Hepatocyte (in vitro differentiated cells): ENCODE results near the gene NDST1. TPM values are rescaled to one million over a fixed set of nuclear protein-coding genes. Genes with fewer than 3 reads are reported as not detected.

Source experiments
- DNase-seq: peaks from one replicate; pipeline ENCODE4 v3.0.0-alpha.2; 2016; ENCODE audit warnings: low spot score
- H2AFZ ChIP-seq: fragments of 200-600 bp; sonication (generic); 2 replicates; pipeline ENCODE4 v1.6.0; 2016; ENCODE audit warnings: antibody characterized with exemption, mild to moderate bottlenecking
- H3K27ac ChIP-seq: fragments of 200-600 bp; sonication (generic); 2 replicates; pipeline ENCODE4 v1.5.1; 2016; ENCODE audit warnings: mild to moderate bottlenecking
- H3K27me3 ChIP-seq: fragments of 200-600 bp; sonication (generic); 2 replicates; pipeline ENCODE4 v1.6.1; 2016
- H3K36me3 ChIP-seq: fragments of 200-600 bp; sonication (generic); replicated peaks from 2 replicates; pipeline ENCODE4 v1.5.1; 2016; ENCODE audit warnings: low read depth; ENCODE audit not compliant: insufficient read depth
- H3K4me1 ChIP-seq: fragments of 200-600 bp; sonication (generic); 2 replicates; pipeline ENCODE4 v1.5.1; 2016; ENCODE audit warnings: mild to moderate bottlenecking, moderate library complexity; ENCODE audit not compliant: insufficient read depth
- H3K4me2 ChIP-seq: fragments of 200-600 bp; sonication (generic); 2 replicates; pipeline ENCODE4 v1.6.0; 2016
- H3K4me3 ChIP-seq: fragments of 200-600 bp; sonication (generic); 2 replicates; pipeline ENCODE4 v1.5.1; 2016; ENCODE audit warnings: mild to moderate bottlenecking
- H3K79me2 ChIP-seq: fragments of 200-600 bp; sonication (generic); 2 replicates; pipeline ENCODE4 v1.6.0; 2017; ENCODE audit warnings: mild to moderate bottlenecking
- H3K9me2 ChIP-seq: fragments of 200-600 bp; sonication (generic); replicated peaks from 2 replicates; pipeline ENCODE4 v1.6.0; 2017; ENCODE audit warnings: mild to moderate bottlenecking; ENCODE audit not compliant: insufficient read depth
- H3K9me3 ChIP-seq: fragments of 200-600 bp; sonication (generic); 2 replicates; pipeline ENCODE4 v1.5.1; 2016; ENCODE audit warnings: low read depth, mild to moderate bottlenecking
- H4K20me1 ChIP-seq: fragments of 200-600 bp; sonication (generic); 2 replicates; pipeline ENCODE4 v1.6.0; 2016; ENCODE audit warnings: mild to moderate bottlenecking; ENCODE audit not compliant: insufficient read depth, poor library complexity, severe bottlenecking
- EZH2 ChIP-seq: fragments of 200-600 bp; sonication (generic); IDR thresholded peaks from 2 replicates; pipeline ENCODE4 v1.6.1; 2016; ENCODE audit warnings: antibody characterized with exemption, mild to moderate bottlenecking, borderline replicate concordance
- EZH2phosphoT487 ChIP-seq: fragments of 200-600 bp; sonication (generic); IDR thresholded peaks from one replicate; pipeline ENCODE4 v1.6.1; 2018; ENCODE audit warnings: antibody characterized with exemption, mild to moderate bottlenecking, low read depth, moderate library complexity; ENCODE audit not compliant: unreplicated experiment, severe bottlenecking
- WGBS: methylation state at CpG from one replicate; pipeline ENCODE4 v1.1.6; 2016; ENCODE audit warnings: low lambda C conversion rate; ENCODE audit errors: missing lambda C conversion rate; 5-methylcytosine and 5-hydroxymethylcytosine counted together
- polyA plus RNA-seq: library from polyadenylated mRNA; unstranded; fragments of >200 nt; fragmentation: Nextera tagmentation; extraction: Ambion mirVana; gene quantifications from 2 replicates; pipeline ENCODE4 v1.2.1, GENCODE V29; 2016
- total RNA-seq: library from RNA; depleted of rRNA; stranded (reverse); fragments of >200 nt; gene quantifications from 2 replicates; pipeline ENCODE4 v1.2.3, GENCODE V29; 2014
- TF ChIP-seq, protein P1 (sequence below): fragments of 200-600 bp; sonication (generic); IDR thresholded peaks from 2 replicates; pipeline ENCODE4 v1.5.1; 2016; ENCODE audit warnings: antibody characterized with exemption, mild to moderate bottlenecking; ENCODE audit not compliant: poor library complexity

Gene NDST1
- total and polyA plus RNA-seq, 2 experiments from 2014 or later = 42.5 to 85.1 TPM

GRCh38 chr5:150598006-150598405 lies 90.1 kb downstream of the NDST1 start:
- no peak for DNase-seq
- WGBS = 76% methylated on average over 10 of the region's 10 CpGs
- Histone ChIP-seq H3K9me3 (no peaks in the 10 kb centered on the region), H3K27ac (peak overlapping the region; percentile 96), H3K36me3 (no peaks in the 10 kb centered on the region), H3K4me1 (peaks cover 73% of the 10 kb centered on the region), H3K79me2 (no peaks in the 10 kb centered on the region), H3K4me3 (no peak overlapping the region), H4K20me1 (no peaks in the 10 kb centered on the region), H3K9me2 (no peaks in the 10 kb centered on the region), H3K4me2 (no peak overlapping the region), H2AFZ (no peak overlapping the region), H3K27me3 (no peaks in the 10 kb centered on the region)
- TF ChIP-seq EZH2phosphoT487 = no peak
- TF ChIP-seq EZH2 = no peak
- TF ChIP-seq, protein P1, sequence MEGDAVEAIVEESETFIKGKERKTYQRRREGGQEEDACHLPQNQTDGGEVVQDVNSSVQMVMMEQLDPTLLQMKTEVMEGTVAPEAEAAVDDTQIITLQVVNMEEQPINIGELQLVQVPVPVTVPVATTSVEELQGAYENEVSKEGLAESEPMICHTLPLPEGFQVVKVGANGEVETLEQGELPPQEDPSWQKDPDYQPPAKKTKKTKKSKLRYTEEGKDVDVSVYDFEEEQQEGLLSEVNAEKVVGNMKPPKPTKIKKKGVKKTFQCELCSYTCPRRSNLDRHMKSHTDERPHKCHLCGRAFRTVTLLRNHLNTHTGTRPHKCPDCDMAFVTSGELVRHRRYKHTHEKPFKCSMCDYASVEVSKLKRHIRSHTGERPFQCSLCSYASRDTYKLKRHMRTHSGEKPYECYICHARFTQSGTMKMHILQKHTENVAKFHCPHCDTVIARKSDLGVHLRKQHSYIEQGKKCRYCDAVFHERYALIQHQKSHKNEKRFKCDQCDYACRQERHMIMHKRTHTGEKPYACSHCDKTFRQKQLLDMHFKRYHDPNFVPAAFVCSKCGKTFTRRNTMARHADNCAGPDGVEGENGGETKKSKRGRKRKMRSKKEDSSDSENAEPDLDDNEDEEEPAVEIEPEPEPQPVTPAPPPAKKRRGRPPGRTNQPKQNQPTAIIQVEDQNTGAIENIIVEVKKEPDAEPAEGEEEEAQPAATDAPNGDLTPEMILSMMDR = no peak

- Histone ChIP-seq H3K79me2 (no peaks in the 10 kb centered on the region), H3K27ac (peak overlapping the region; percentile 96), H3K27me3 (no peaks in the 10 kb centered on the region), H3K4me1 (peaks cover 65% of the 10 kb centered on the region), H4K20me1 (no peaks in the 10 kb centered on the region), H2AFZ (no peak overlapping the region), H3K4me2 (no peak overlapping the region), H3K9me2 (no peaks in the 10 kb centered on the region), H3K4me3 (no peak overlapping the region), H3K36me3 (no peaks in the 10 kb centered on the region), H3K9me3 (no peaks in the 10 kb centered on the region)
- TF ChIP-seq EZH2phosphoT487 (no peak), EZH2 (no peak)
- TF ChIP-seq, protein P1 = no peak
- 76% methylated on average over 7 of the region's 12 CpGs for WGBS
- DNase-seq = no peak
These were observed 90.9 kb downstream of the NDST1 start for GRCh38 chr5:150598821-150599273.

DNA sequence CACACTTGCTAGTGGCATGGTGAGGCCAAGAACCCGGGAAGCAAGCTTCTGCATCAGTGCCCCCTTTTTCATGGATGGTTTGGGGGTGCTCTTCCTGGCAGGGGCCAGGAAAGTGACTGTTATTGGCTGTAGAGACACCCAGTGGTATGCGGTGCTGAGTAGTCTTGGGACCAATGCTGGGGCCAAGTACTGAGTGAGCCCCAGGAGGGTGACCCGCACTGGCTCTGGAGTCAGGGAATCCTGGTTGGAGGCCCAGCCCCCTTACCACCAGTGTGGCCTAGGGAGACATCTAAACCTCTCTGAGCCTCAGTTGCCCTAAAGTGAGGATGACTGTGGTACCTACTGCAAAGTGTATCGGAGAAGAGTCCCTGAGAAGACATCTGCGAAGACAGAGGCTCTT lies 91.3 kb downstream of the NDST1 start:
- H2AFZ ChIP-seq = no peak overlapping the region
- no peaks in the 10 kb centered on the region for H3K27me3 ChIP-seq
- peaks cover 60% of the 10 kb centered on the region for H3K4me1 ChIP-seq
- H4K20me1 ChIP-seq = no peaks in the 10 kb centered on the region
- no peak overlapping the region for H3K4me2 ChIP-seq
- no peaks in the 10 kb centered on the region for H3K9me2 ChIP-seq
- peak overlapping the region; percentile 96 for H3K27ac ChIP-seq
- no peaks in the 10 kb centered on the region for H3K36me3 ChIP-seq
- WGBS = 92% methylated on average over 5 of the region's 5 CpGs
- H3K79me2 ChIP-seq = no peaks in the 10 kb centered on the region
- DNase-seq = no peak
- H3K9me3 ChIP-seq = no peaks in the 10 kb centered on the region
- no peak overlapping the region for H3K4me3 ChIP-seq
- TF ChIP-seq EZH2 = no peak
- TF ChIP-seq, protein P1 = no peak
- TF ChIP-seq EZH2phosphoT487 = no peak
